ENCODE results near the gene APOL3. TPM values are rescaled to one million over a fixed set of nuclear protein-coding genes. Genes with fewer than 3 reads are reported as not detected.
"Not testable (repeated sequence)": the region's sequence is repeated elsewhere in the genome, so short reads cannot be mapped to it uniquely, and the experiment has no call there.

Gene APOL3
- total and polyA plus RNA-seq, 3 donors from 2014 or later, result 10.6 to 20.9 (median 13.6) TPM

- Histone ChIP-seq H3K27me3 (no peaks in the 10 kb centered on the region), H3K9me3 (no peaks in the 10 kb centered on the region), H3K36me3 (ENCODE audit: low read depth, missing control alignments) (no peaks in the 10 kb centered on the region), H3K4me1 (peaks cover 4% of the 10 kb centered on the region), H3K4me3 (no peak overlapping the region), H3K27ac (no peak overlapping the region)
- 88 to 97% methylated on average over 2 of the region's 2 CpGs for WGBS, 2 donors
- TF ChIP-seq POLR2A (IDR thresholded peaks at IDR 0.05) (no peak), CTCF (IDR thresholded peaks at IDR 0.05) (no peak)
- no peak for DNase-seq
- intact Hi-C loops (cut with DNase I; ENCODE audit: low total_unique reads), result no loop called here
Measured at GRCh38 chr22:36165141-36165540, 4.6 kb upstream of the APOL3 start.

DNA sequence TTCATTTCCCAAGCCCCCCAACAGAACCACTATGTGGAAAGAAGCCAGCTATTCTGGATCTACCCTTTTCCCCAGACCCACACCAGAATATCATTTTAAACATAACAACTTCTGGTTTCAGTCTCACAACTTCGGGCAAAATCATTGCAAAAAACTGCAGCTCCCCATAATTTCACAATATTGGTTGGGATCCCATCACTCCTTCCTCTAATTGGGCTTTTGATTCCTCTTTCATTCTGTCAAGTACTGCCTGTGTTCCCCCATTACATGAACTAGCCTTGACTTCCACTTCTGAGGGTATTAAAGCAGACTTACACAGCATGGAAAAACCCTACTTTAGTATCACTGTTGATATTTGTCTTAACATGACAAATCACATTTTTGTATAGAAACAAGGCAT lies 4.1 kb upstream of the APOL3 start:
- Histone ChIP-seq H3K27ac (no peak overlapping the region), H3K27me3 (no peaks in the 10 kb centered on the region), H3K9me3 (no peaks in the 10 kb centered on the region), H3K4me1 (peaks cover 5% of the 10 kb centered on the region), H3K4me3 (no peak overlapping the region), H3K36me3 (ENCODE audit: low read depth, missing control alignments) (no peaks in the 10 kb centered on the region)
- WGBS, 2 donors, result 76 to 90% methylated on average over 1 of the region's 1 CpG
- DNase-seq, result no peak
- TF ChIP-seq POLR2A (IDR thresholded peaks at IDR 0.05), result no peak
- no peak for TF ChIP-seq CTCF (IDR thresholded peaks at IDR 0.05)
- intact Hi-C loops (cut with DNase I; ENCODE audit: low total_unique reads), result no loop called here

DNA sequence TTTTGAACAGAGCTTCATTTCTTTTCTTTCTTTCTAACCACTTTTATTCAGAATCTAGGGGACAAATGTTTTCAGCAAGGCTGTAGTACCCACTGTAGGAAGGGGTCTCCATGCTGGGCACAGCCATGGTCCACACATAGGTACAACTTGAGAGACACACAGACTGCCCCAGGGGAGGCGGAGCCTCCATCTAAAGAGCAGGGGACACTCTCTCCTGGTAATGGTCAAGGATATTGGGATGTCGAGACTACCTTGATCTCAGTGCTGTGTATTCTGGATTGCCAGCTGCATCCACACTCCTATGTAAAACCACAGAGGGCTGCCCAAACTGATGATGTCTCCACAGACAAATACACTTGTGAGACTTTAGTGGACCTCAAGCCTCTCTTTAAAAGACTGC lies 2.9 kb upstream of the APOL3 start:
- Histone ChIP-seq H3K9me3 (no peaks in the 10 kb centered on the region), H3K36me3 (ENCODE audit: low read depth, missing control alignments) (no peaks in the 10 kb centered on the region), H3K4me1 (peaks cover 7% of the 10 kb centered on the region), H3K4me3 (no peak overlapping the region), H3K27me3 (no peaks in the 10 kb centered on the region), H3K27ac (no peak overlapping the region)
- TF ChIP-seq POLR2A (IDR thresholded peaks at IDR 0.05) (no peak), CTCF (IDR thresholded peaks at IDR 0.05) (no peak)
- 88 to 96% methylated on average over 2 of the region's 2 CpGs for whole genome bisulfite sequencing, 2 donors
- intact Hi-C loops (cut with DNase I; ENCODE audit: low total_unique reads), result no loop called here
- DNase-seq, result no peak

GRCh38 chr22:36162127-36163034 lies 1.8 kb upstream of the APOL3 start:
- Histone ChIP-seq H3K27me3 (no peaks in the 10 kb centered on the region), H3K9me3 (no peaks in the 10 kb centered on the region), H3K27ac (no peak overlapping the region), H3K4me3 (no peak overlapping the region), H3K4me1 (peaks cover 13% of the 10 kb centered on the region), H3K36me3 (ENCODE audit: low read depth, missing control alignments) (no peaks in the 10 kb centered on the region)
- DNase-seq, result no peak
- whole genome bisulfite sequencing, 2 donors, result 85 to 88% methylated on average over 6 of the region's 6 CpGs
- intact Hi-C loops (cut with DNase I; ENCODE audit: low total_unique reads), result no loop called here
- no peak for TF ChIP-seq CTCF (IDR thresholded peaks at IDR 0.05)
- TF ChIP-seq POLR2A (IDR thresholded peaks at IDR 0.05), result no peak

GRCh38 chr22:36161793-36162126 lies 1.2 kb upstream of the APOL3 start:
- H3K27ac ChIP-seq; H3K27me3 ChIP-seq; H3K4me3 ChIP-seq; intact Hi-C loops (cut with DNase I; ENCODE audit: low total_unique reads); DNase-seq; H3K9me3 ChIP-seq; H3K36me3 ChIP-seq (ENCODE audit: low read depth, missing control alignments): not testable (repeated sequence)
- peaks cover 14% of the 10 kb centered on the region for H3K4me1 ChIP-seq
- 53 to 77% methylated on average over 5 of the region's 5 CpGs for WGBS, 2 donors

Data from testis (tissue), 3 donors.